Measurements from ENCODE around the gene HEXD. TPM values are rescaled to one million over a fixed set of nuclear protein-coding genes. Genes with fewer than 3 reads are reported as not detected.

Gene HEXD
- total and polyA plus RNA-seq, 2 donors (not counting 1 experiment from before 2014, with no cell fraction given) = 6.4 to 16.7 TPM

- DNase-seq (ENCODE audit: low read depth in 2 of 2) = no peak
- no peak overlapping the region for H3K27ac ChIP-seq (ENCODE audit: insufficient read depth, low read length)
- H4K20me1 ChIP-seq (ENCODE audit: control insufficient read depth, extremely low read depth, insufficient read depth, low read length) = no peaks in the 10 kb centered on the region
- no peaks in the 10 kb centered on the region for H3K9me3 ChIP-seq (ENCODE audit: control insufficient read depth, insufficient read depth, low read depth, low read length)
- H3K4me2 ChIP-seq (ENCODE audit: extremely low read depth, insufficient read depth, low read length) = no peak overlapping the region
- H3K9ac ChIP-seq (ENCODE audit: insufficient read depth, low read length) = no peak overlapping the region
- H3K36me3 ChIP-seq (ENCODE audit: control insufficient read depth, insufficient read depth, low read length) = no peaks in the 10 kb centered on the region
- TF ChIP-seq EZH2 (IDR thresholded peaks at IDR 0.05; ENCODE audit: low read length, missing control alignments) (no peak), CTCF (conservative IDR thresholded peaks at IDR 0.05 in 1 of 2, IDR thresholded peaks at IDR 0.05 in 1 of 2; ENCODE audit: low read depth in 1 of 2, low read length in 2 of 2) (no peak)
- no peaks in the 10 kb centered on the region for H3K79me2 ChIP-seq (ENCODE audit: control insufficient read depth, insufficient read depth, low read length)
- H3K4me1 ChIP-seq (ENCODE audit: control insufficient read depth, extremely low read depth, insufficient read depth, low read length) = peaks cover 7% of the 10 kb centered on the region
- H3K4me3 ChIP-seq (replicated peaks in 1 of 4; ENCODE audit: control extremely low read depth in 1 of 4, insufficient read depth in 1 of 4, low read depth in 3 of 4, low read length in 4 of 4) = no peak overlapping the region
- H2AFZ ChIP-seq (ENCODE audit: low read length) = no peak overlapping the region
- H3K27me3 ChIP-seq (ENCODE audit: control insufficient read depth, insufficient read depth, low read length) = peaks cover 6% of the 10 kb centered on the region
These were observed 25.8 kb upstream of the HEXD start for GRCh38 chr17:82392209-82392920.

DNA sequence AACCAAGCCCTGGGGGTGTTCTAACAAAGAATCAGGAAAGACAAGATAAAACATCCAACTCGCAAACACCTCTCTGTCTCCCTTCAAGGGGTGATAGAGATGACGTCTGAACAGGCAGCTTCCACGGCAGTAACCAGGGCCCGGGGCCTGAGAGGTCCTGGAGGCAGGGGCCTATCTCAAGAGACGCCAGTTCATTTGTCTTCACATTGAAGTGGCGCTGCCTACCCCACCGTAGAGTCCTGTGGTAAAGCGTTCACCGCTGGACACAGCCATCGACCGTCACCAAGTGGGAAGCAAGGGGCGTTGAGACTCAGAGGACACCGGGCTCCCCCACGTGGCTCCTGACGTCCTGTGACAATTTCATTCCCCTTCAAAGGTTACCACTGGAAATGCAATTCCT, 25.2 kb upstream of the HEXD start:
- Histone ChIP-seq H4K20me1 (ENCODE audit: control insufficient read depth, extremely low read depth, insufficient read depth, low read length) (no peaks in the 10 kb centered on the region), H3K79me2 (ENCODE audit: control insufficient read depth, insufficient read depth, low read length) (no peaks in the 10 kb centered on the region), H3K4me3 (replicated peaks in 1 of 4; ENCODE audit: control extremely low read depth in 1 of 4, insufficient read depth in 1 of 4, low read depth in 3 of 4, low read length in 4 of 4) (no peak overlapping the region), H2AFZ (ENCODE audit: low read length) (no peak overlapping the region), H3K4me2 (ENCODE audit: extremely low read depth, insufficient read depth, low read length) (no peak overlapping the region), H3K27me3 (ENCODE audit: control insufficient read depth, insufficient read depth, low read length) (peaks cover 1% of the 10 kb centered on the region), H3K9ac (ENCODE audit: insufficient read depth, low read length) (no peak overlapping the region), H3K27ac (ENCODE audit: insufficient read depth, low read length) (no peak overlapping the region), H3K9me3 (ENCODE audit: control insufficient read depth, insufficient read depth, low read depth, low read length) (no peaks in the 10 kb centered on the region), H3K4me1 (ENCODE audit: control insufficient read depth, extremely low read depth, insufficient read depth, low read length) (peaks cover 11% of the 10 kb centered on the region), H3K36me3 (ENCODE audit: control insufficient read depth, insufficient read depth, low read length) (no peaks in the 10 kb centered on the region)
- TF ChIP-seq CTCF (conservative IDR thresholded peaks at IDR 0.05 in 1 of 2, IDR thresholded peaks at IDR 0.05 in 1 of 2; ENCODE audit: low read depth in 1 of 2, low read length in 2 of 2) = no peak
- TF ChIP-seq EZH2 (IDR thresholded peaks at IDR 0.05; ENCODE audit: low read length, missing control alignments) = no peak
- no peak for DNase-seq (ENCODE audit: low read depth in 2 of 2)

GRCh38 chr17:82394278-82394677, 23.9 kb upstream of the HEXD start:
- no peaks in the 10 kb centered on the region for H3K79me2 ChIP-seq (ENCODE audit: control insufficient read depth, insufficient read depth, low read length)
- TF ChIP-seq CTCF (conservative IDR thresholded peaks at IDR 0.05 in 1 of 2, IDR thresholded peaks at IDR 0.05 in 1 of 2; ENCODE audit: low read depth in 1 of 2, low read length in 2 of 2) (no peak), EZH2 (IDR thresholded peaks at IDR 0.05; ENCODE audit: low read length, missing control alignments) (no peak)
- no peak for DNase-seq (ENCODE audit: low read depth in 2 of 2)
- H3K27ac ChIP-seq (ENCODE audit: insufficient read depth, low read length) = no peak overlapping the region
- H2AFZ ChIP-seq (ENCODE audit: low read length) = no peak overlapping the region
- no peaks in the 10 kb centered on the region for H3K9me3 ChIP-seq (ENCODE audit: control insufficient read depth, insufficient read depth, low read depth, low read length)
- H3K4me3 ChIP-seq (replicated peaks in 1 of 4; ENCODE audit: control extremely low read depth in 1 of 4, insufficient read depth in 1 of 4, low read depth in 3 of 4, low read length in 4 of 4) = no peak overlapping the region
- H4K20me1 ChIP-seq (ENCODE audit: control insufficient read depth, extremely low read depth, insufficient read depth, low read length) = no peaks in the 10 kb centered on the region
- H3K9ac ChIP-seq (ENCODE audit: insufficient read depth, low read length) = no peak overlapping the region
- peaks cover 14% of the 10 kb centered on the region for H3K4me1 ChIP-seq (ENCODE audit: control insufficient read depth, extremely low read depth, insufficient read depth, low read length)
- H3K27me3 ChIP-seq (ENCODE audit: control insufficient read depth, insufficient read depth, low read length) = no peaks in the 10 kb centered on the region
- H3K4me2 ChIP-seq (ENCODE audit: extremely low read depth, insufficient read depth, low read length) = no peak overlapping the region
- H3K36me3 ChIP-seq (ENCODE audit: control insufficient read depth, insufficient read depth, low read length) = no peaks in the 10 kb centered on the region

Measured in fibroblast of lung (primary cell).